ENCODE results near the gene SBK3.

GRCh38 chr19:55566823-55567222 is 21.5 kb upstream of the SBK3 start:
- TF ChIP-seq CTCF (IDR thresholded peaks at IDR 0.05) (no peak), POLR2A (IDR thresholded peaks at IDR 0.05) (no peak), POLR2AphosphoS5 (IDR thresholded peaks at IDR 0.05) (no peak), EP300 (IDR thresholded peaks at IDR 0.05) (no peak)

All from gastroesophageal sphincter (tissue), 3 donors.